DND-41 (cell line): ENCODE results near the gene TRNP1.

Experiments used
- ATAC-seq: fragments of 200-7000 bp; cut with Tn5 transposase; 3 replicates; pipeline ENCODE4 v1.9.1; 2021; ENCODE audit warnings: low read depth; ENCODE audit not compliant: insufficient read depth
- DNase-seq: peaks from one replicate; pipeline ENCODE4 v3.0.0-alpha.2; 2020
- H2AFZ ChIP-seq: 2 replicates; pipeline ENCODE4 v1.6.0; 2012; ENCODE audit warnings: low read depth, low read length
- H3K27ac ChIP-seq: 2 replicates; pipeline ENCODE4 v1.5.1; 2012; ENCODE audit warnings: low read length, inconsistent platforms
- H3K27me3 ChIP-seq: fragments of 200-600 bp; sonication (generic); 2 replicates; pipeline ENCODE4 v1.6.0; 2012; ENCODE audit warnings: low read length, mild to moderate bottlenecking, inconsistent platforms; ENCODE audit not compliant: insufficient read depth, poor library complexity
- H3K36me3 ChIP-seq: 2 replicates; pipeline ENCODE4 v1.5.1; 2012; ENCODE audit warnings: low read length, inconsistent platforms; ENCODE audit not compliant: insufficient read depth
- H3K4me1 ChIP-seq: 2 replicates; pipeline ENCODE4 v1.5.1; 2012; ENCODE audit warnings: mild to moderate bottlenecking, low read length; ENCODE audit not compliant: insufficient read depth
- H3K4me2 ChIP-seq: 2 replicates; pipeline ENCODE4 v1.6.0; 2012; ENCODE audit warnings: mild to moderate bottlenecking, moderate library complexity, low read length, inconsistent platforms; ENCODE audit not compliant: insufficient read depth
- H3K4me3 ChIP-seq, 2 experiments: fragments of 200-600 bp in 1 of 2; shearing (Covaris generic) in 1 of 2; 2 replicates each; pipeline ENCODE4 v1.5.1; 2012 to 2016; ENCODE audit warnings: inconsistent platforms in 2 of 2, low read length in 2 of 2, mild to moderate bottlenecking in 2 of 2, low read depth in 1 of 2, moderate library complexity in 1 of 2
- H3K79me2 ChIP-seq: 2 replicates; pipeline ENCODE4 v1.6.0; 2012; ENCODE audit warnings: low read length, inconsistent platforms; ENCODE audit not compliant: insufficient read depth
- H3K9ac ChIP-seq: 2 replicates; pipeline ENCODE4 v1.6.0; 2012; ENCODE audit warnings: low read depth, mild to moderate bottlenecking, inconsistent platforms, low read length, moderate library complexity
- H3K9me3 ChIP-seq: 2 replicates; pipeline ENCODE4 v1.5.1; 2012; ENCODE audit warnings: low read length, moderate library complexity, mild to moderate bottlenecking, inconsistent platforms; ENCODE audit not compliant: insufficient read depth, severe bottlenecking
- H4K20me1 ChIP-seq: 2 replicates; pipeline ENCODE4 v1.6.0; 2012; ENCODE audit warnings: low read length; ENCODE audit not compliant: insufficient read depth
- EZH2 ChIP-seq: IDR thresholded peaks from 3 replicates; pipeline ENCODE4 v1.6.1; 2012; ENCODE audit warnings: borderline replicate concordance, low read depth, mild to moderate bottlenecking, moderate library complexity, low read length, inconsistent platforms; ENCODE audit not compliant: severe bottlenecking
- TF ChIP-seq, protein P1 (sequence below): IDR thresholded peaks from 2 replicates; pipeline ENCODE4 v1.5.1; 2012; ENCODE audit warnings: borderline replicate concordance, low read length, moderate library complexity, mild to moderate bottlenecking; ENCODE audit not compliant: poor library complexity, severe bottlenecking; ENCODE audit errors: extremely low read depth

The TRNP1 gene

GRCh38 chr1:26950602-26951001 is 42.9 kb upstream of the TRNP1 start:
- Histone ChIP-seq H4K20me1 (no peaks in the 10 kb centered on the region; the same call in 1 of the 2 replicates), H3K4me3 (no peak overlapping the region), H3K27me3 (no peaks in the 10 kb centered on the region), H2AFZ (no peak overlapping the region), H3K36me3 (peaks cover 15% of the 10 kb centered on the region), H3K4me2 (no peak overlapping the region), H3K9me3 (no peaks in the 10 kb centered on the region), H3K79me2 (no peaks in the 10 kb centered on the region), H3K9ac (no peak overlapping the region), H3K4me1 (no peaks in the 10 kb centered on the region), H3K27ac (no peak overlapping the region)
- ATAC-seq (no peak), DNase-seq (no peak)
- no peak for TF ChIP-seq EZH2
- TF ChIP-seq, protein P1, sequence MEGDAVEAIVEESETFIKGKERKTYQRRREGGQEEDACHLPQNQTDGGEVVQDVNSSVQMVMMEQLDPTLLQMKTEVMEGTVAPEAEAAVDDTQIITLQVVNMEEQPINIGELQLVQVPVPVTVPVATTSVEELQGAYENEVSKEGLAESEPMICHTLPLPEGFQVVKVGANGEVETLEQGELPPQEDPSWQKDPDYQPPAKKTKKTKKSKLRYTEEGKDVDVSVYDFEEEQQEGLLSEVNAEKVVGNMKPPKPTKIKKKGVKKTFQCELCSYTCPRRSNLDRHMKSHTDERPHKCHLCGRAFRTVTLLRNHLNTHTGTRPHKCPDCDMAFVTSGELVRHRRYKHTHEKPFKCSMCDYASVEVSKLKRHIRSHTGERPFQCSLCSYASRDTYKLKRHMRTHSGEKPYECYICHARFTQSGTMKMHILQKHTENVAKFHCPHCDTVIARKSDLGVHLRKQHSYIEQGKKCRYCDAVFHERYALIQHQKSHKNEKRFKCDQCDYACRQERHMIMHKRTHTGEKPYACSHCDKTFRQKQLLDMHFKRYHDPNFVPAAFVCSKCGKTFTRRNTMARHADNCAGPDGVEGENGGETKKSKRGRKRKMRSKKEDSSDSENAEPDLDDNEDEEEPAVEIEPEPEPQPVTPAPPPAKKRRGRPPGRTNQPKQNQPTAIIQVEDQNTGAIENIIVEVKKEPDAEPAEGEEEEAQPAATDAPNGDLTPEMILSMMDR = no peak

DNA sequence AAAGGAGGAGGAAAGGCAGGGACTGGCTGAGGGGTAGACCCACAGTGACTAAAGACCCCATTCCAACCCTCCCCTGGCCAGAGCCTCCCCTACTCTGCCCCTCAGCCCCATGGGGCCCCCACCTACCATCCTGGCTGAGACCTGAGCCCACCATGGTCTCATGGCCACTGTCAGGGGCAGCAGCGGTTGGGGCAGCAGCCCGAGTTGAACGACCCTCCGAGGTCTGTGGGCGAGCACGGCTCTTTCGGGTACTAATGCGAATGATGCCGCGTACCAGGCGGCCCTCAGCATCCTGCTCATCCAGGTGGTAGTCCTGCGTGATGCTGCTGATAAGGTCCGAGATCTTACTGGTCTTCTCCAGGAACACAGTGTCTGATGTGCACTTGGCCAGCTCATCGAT is 42.3 kb upstream of the TRNP1 start:
- no peaks in the 10 kb centered on the region for H3K79me2 ChIP-seq
- H2AFZ ChIP-seq = no peak overlapping the region
- H3K4me2 ChIP-seq = no peak overlapping the region
- no peaks in the 10 kb centered on the region; the same call in 1 of the 2 replicates for H4K20me1 ChIP-seq
- H3K4me3 ChIP-seq = no peak overlapping the region
- H3K9me3 ChIP-seq = no peaks in the 10 kb centered on the region
- DNase-seq (no peak), ATAC-seq (no peak)
- H3K27me3 ChIP-seq = no peaks in the 10 kb centered on the region
- H3K9ac ChIP-seq = no peak overlapping the region
- peaks cover 9% of the 10 kb centered on the region for H3K36me3 ChIP-seq
- H3K27ac ChIP-seq = no peak overlapping the region
- TF ChIP-seq, protein P1 = no peak
- TF ChIP-seq EZH2 = no peak
- no peaks in the 10 kb centered on the region for H3K4me1 ChIP-seq

GRCh38 chr1:26951821-26952497 is 41.5 kb upstream of the TRNP1 start:
- Histone ChIP-seq H3K9me3 (no peaks in the 10 kb centered on the region), H2AFZ (no peak overlapping the region), H3K27ac (no peak overlapping the region), H3K36me3 (peaks cover 2% of the 10 kb centered on the region; the same call in 1 of the 2 replicates), H4K20me1 (no peaks in the 10 kb centered on the region; the same call in 1 of the 2 replicates), H3K79me2 (no peaks in the 10 kb centered on the region), H3K9ac (no peak overlapping the region), H3K27me3 (no peaks in the 10 kb centered on the region), H3K4me1 (no peaks in the 10 kb centered on the region), H3K4me3 (no peak overlapping the region), H3K4me2 (no peak overlapping the region)
- DNase-seq (no peak), ATAC-seq (no peak)
- TF ChIP-seq, protein P1 = no peak
- no peak for TF ChIP-seq EZH2
